Hypothalamus (tissue), 51 donors: ENCODE measurements around the gene MT2A.

Experiments
- DNase-seq, 51 donors: peaks; one replicate each; lab custom pipeline; 2025; lab: John Stamatoyannopoulos, UW

MT2A gene

GRCh38 chr16:56658327-56658875, 50.0 kb downstream of the MT2A start:
- DNase-seq: peak in 6 of 51 donors; percentile 14 to 39 (median 24)
